GM10248 (cell line): ENCODE data around the gene CRTC1.

Experiments
- CTCF ChIA-PET: fragments of 300-600 bp; sonication (Branson Sonifier 250); formaldehyde crosslinking; extraction: SDS; loops from one replicate; lab custom pipeline; 2021; ENCODE audit warnings: antibody characterized with exemption; lab: Yijun Ruan, JAX
- POLR2A ChIA-PET: fragments of 350-650 bp; sonication (Branson Sonifier 250); formaldehyde crosslinking; extraction: SDS; loops from one replicate; lab custom pipeline; 2020; ENCODE audit warnings: antibody characterized with exemption; lab: Yijun Ruan, JAX
- DNase-seq: peaks from one replicate; pipeline ENCODE4 v3.0.0; 2012; ENCODE audit errors: extremely low spot score
- TF ChIP-seq, protein P1 (sequence below): IDR thresholded peaks from 2 replicates; pipeline ENCODE4 v1.5.1; 2012; ENCODE audit warnings: mild to moderate bottlenecking, low read depth; ENCODE audit errors: extremely low read depth, missing control alignments, control extremely low read depth

CRTC1 gene

DNA sequence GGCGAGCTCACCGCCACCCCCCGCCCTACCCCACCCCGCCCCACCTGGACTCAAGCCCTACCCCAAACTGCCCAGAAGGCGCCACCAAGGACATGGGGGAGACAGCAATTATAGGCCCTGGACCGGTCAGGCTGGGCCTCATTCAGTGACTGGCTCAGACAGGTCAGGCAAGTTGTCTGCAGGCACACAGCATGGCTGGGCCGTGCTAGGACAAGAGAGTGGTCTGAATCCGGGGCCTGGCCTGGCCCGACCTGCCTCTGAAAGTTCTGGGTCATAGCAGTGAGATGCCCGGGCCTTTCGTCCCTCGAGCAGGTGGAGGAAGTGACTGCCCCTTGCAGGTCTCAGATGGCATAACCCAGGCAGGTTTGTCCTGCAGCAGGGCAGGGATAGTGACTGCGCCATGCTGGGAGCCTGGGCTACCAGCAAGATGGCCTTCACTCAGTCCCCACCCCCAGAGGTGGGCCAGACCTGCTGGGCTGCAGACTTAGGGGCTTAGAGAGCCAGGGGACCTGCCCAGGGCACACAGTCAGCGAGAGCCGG, 86.6 kb downstream of the CRTC1 start:
- CTCF ChIA-PET, result no interaction called here
- POLR2A ChIA-PET, result no interaction called here
- TF ChIP-seq, protein P1, sequence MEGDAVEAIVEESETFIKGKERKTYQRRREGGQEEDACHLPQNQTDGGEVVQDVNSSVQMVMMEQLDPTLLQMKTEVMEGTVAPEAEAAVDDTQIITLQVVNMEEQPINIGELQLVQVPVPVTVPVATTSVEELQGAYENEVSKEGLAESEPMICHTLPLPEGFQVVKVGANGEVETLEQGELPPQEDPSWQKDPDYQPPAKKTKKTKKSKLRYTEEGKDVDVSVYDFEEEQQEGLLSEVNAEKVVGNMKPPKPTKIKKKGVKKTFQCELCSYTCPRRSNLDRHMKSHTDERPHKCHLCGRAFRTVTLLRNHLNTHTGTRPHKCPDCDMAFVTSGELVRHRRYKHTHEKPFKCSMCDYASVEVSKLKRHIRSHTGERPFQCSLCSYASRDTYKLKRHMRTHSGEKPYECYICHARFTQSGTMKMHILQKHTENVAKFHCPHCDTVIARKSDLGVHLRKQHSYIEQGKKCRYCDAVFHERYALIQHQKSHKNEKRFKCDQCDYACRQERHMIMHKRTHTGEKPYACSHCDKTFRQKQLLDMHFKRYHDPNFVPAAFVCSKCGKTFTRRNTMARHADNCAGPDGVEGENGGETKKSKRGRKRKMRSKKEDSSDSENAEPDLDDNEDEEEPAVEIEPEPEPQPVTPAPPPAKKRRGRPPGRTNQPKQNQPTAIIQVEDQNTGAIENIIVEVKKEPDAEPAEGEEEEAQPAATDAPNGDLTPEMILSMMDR, result no peak

DNA sequence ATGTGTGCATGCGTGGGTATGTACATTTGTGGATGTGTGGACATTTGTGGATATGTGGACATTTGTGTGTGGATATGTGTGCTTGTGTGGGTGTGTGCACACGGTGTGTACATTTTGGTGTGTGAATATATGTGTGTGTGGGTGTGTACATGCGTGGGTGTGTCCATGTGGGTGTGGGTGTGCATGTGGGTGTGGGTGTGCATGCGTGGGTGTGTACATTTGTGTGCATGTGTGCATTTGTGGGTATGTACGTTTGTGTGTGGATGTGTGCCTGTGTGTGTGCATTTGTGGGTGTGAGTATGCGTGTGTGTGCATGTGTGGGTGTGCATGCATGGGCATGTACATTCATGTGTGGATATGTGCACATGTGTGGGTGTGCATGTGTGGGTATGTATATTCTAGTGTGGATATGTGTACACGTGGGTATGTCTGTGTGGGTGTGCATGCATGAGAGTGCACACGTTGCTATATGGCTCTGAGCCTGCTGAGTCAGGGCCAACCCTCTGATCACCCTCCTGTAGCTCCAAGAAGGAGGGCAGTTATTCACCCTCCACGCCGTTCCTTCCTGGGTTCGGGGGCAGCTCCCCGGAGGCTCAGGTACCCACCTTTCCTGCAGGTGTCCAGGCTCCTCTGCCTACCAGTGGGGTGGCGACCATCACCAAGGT, 87.3 kb downstream of the CRTC1 start:
- no peak for DNase-seq
- TF ChIP-seq, protein P1, result no peak
- ChIA-PET POLR2A (no interaction called here), CTCF (interaction anchor here (0.7 to 2.9 kb wide), 4 partner anchors 10 to 97 kb away, joined by 3 to 12 read pairs (median 3); no protein-coding TSS in a partner anchor)

More for the DNA sequence above, 86.6 kb downstream of the CRTC1 start:
- DNase-seq, result no peak

DNA sequence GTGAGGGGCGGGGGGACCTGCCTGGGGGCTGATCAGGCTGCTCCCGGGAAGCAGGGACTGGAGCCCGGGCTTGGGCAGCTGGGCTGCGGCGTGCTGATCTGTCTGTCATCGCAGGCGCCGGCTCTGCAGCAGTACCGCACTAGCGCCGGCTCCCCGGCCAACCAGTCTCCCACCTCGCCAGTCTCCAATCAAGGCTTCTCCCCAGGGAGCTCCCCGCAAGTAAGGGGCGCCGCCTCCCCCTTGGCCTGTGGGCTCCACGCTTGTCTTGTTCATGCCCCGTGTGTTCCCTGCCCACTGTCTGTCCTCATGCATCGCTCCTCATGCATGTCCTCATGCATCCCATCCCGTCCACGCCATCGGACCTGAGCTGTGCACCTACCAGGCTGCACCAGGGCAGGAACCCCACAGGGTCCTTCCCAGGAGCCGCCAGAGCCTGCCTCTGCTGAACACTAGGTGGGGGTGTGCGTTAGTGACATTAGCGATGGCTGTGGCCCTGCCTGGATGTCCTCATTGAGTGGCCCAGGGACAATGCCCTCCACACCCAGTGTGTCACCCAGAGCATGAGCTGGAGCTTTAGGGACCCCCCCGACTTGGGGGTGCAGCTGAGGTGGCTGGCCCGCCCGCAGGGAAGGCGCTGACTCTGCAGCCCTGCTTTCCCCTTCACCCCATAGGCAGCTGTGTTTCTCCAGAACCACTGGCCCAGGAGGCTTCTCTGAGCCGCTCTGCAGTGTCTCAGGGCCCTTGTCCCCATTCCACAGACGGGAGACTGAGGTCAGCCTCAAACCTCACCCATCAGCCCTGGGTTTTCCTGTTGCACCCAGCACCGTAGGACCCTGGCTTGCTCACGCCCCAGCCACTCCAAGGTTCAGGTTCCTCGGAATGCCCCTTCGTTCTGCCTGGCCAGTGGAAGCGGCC, 88.1 kb downstream of the CRTC1 start:
- DNase-seq, result no peak
- TF ChIP-seq, protein P1, result peak; percentile 25
- ChIA-PET POLR2A (no interaction called here), CTCF (interaction anchor here (0.7 to 2.9 kb wide), 4 partner anchors 9 to 96 kb away, joined by 3 to 12 read pairs (median 3); no protein-coding TSS in a partner anchor)

DNA sequence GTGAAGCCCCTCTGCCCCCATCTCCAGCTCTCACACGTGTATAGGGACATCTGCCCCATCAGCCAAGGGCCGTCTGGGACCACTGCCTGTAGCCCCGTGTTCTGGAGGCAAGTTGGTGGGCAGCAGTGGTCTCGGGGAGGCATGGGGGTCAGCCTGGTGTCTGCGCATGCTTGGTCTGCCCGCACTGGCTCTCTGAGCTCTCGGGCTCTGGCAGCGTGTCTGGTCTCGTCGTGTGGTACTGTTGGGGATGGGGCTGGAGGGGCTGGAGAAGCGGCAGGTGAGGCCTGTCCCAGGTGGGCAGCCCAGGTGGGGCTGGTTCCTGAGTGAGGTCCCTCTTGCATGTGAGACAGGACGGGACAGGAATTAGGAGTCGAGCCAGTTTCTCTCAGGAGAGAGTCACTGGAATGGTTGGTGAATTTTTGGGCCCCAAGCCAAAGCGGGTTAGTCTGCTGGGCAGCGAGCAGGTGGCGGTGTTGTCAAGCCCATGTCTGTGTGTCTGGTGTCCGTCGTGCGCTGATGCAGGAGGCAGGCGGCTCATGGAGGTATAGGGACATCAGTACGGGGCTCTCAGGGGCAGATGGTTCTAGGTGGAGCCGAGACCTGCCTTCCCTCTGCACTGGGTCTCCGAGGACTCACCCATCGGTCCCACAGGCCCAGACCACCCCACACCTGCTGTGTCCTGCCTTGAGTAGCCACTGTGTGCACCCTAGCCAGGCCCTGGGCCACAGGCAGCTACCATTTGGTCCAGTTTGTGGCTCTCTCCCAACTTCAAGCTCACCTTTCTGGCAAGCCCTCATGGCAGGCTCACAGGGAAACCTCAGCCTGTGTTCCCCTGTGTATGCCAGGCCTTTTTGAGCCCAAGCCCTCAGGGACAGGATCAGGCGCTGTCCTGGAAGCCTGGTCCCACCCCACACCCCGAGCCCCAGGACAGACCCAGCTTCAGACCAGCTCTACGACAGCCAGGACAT, 89.4 kb downstream of the CRTC1 start:
- POLR2A ChIA-PET, result no interaction called here
- CTCF ChIA-PET, result interaction anchor here (2.9 kb wide), 1 partner anchor 74 kb away, joined by 12 read pairs; no protein-coding TSS in a partner anchor
- DNase-seq, result no peak
- TF ChIP-seq, protein P1, result no peak

DNA sequence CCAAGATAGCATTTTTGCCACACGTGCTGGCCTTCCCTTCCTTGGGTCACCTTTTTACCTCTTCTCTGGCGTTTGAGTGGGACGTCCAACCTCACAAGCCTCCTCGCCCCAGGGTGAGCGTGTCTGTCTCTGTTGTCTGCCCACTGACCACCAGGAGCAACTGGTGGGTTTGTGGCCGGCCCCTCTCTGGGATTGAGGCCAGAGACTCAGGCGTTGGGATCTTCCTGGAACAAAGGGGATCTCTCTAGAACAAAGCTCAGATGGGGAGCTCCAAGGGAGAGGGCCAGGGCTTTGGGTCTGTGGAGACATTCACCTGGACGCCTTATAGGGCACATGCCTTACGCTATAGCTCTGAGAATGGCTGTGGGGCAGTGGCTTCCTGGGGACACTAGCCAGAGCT, 90.2 kb downstream of the CRTC1 start:
- CTCF ChIA-PET, result interaction anchor here (2.9 kb wide), 1 partner anchor 73 kb away, joined by 12 read pairs; no protein-coding TSS in a partner anchor
- DNase-seq, result no peak
- TF ChIP-seq, protein P1, result no peak
- POLR2A ChIA-PET, result no interaction called here

DNA sequence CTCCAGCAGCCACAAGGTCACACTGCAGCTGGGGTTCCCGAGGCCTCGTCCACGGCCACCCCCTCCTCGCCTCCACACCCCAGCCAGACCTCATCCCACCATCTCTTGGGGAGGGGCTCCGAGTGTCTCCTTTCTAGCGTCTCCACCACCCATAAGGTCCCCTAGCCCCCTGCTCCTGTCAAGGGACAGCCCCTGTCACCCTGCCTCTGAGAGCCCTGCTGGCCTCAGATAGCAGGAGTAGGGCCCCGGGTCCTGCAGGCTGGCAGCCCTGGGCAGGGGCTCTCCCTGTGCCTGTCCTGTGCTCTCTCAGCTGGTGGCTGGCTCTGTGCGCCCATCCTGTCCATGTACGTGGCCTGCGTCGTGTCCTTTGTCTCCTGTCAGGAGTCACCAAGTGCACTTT, 90.6 kb downstream of the CRTC1 start:
- DNase-seq, result no peak
- ChIA-PET POLR2A (no interaction called here), CTCF (no interaction called here)
- TF ChIP-seq, protein P1, result no peak
